K562 (cell line): ENCODE measurements around the gene CRLF2. TPM values are rescaled to one million over a fixed set of nuclear protein-coding genes. Genes with fewer than 3 reads are reported as not detected.
A peak's percentile ranks its signal among the peaks of the same experiment; 100 is the strongest.

ENCODE experiments used
- ATAC-seq: fragments of 200-7000 bp; cut with Tn5 transposase; 3 replicates; pipeline ENCODE4 v1.9.1; 2020; ENCODE audit warnings: moderate library complexity
- BruUV-seq: library from RNA; stranded (reverse); fragments of 400-500 nt; replicated peaks from 2 replicates; lab custom pipeline; 2021; lab: Mats Ljungman, UMichigan
- CTCF ChIA-PET: fragments of 300-600 bp; formaldehyde crosslinking; extraction: SDS; loops from one replicate; lab custom pipeline; 2021; ENCODE audit warnings: low intra/inter-chr PET ratio; lab: Yijun Ruan, JAX
- POLR2A ChIA-PET: fragments of 300-600, 350-650 bp; sonication (Branson Sonifier 250); formaldehyde crosslinking; extraction: SDS; loops from one replicate; lab custom pipeline; 2021; ENCODE audit warnings: antibody characterized with exemption, inconsistent platforms; lab: Yijun Ruan, JAX
- DNase-seq, 4 experiments: peaks; one replicate each; pipeline versions ENCODE4 v3.0.0 to v3.0.0-alpha.2; 2011 to 2018; ENCODE audit warnings: low spot score in 3 of 4, mixed read lengths in 3 of 4; ENCODE audit errors: extremely low read depth in 1 of 4
- FAIRE-seq: peaks from 2 replicates; lab custom pipeline; 2011; peaks lifted over from hg19 to GRCh38; lab: Jason Lieb, UNC
- H2AFZ ChIP-seq: 2 replicates; pipeline ENCODE4 v1.6.0; 2011; ENCODE audit warnings: low read depth, low read length, control low read depth, inconsistent platforms
- H3K27ac ChIP-seq: fragments of 200-600 bp; 3 replicates; pipeline ENCODE4 v1.8.0; 2011; ENCODE audit warnings: low read depth, mild to moderate bottlenecking, control low read depth, inconsistent platforms, low read length, moderate library complexity, mixed read lengths; ENCODE audit errors: extremely low read depth
- H3K27me3 ChIP-seq, 2 experiments: fragments of 300-600 bp in 1 of 2; 2 replicates in 1 of 2; 3 replicates in 1 of 2; pipeline versions ENCODE4 v1.6.0 to v1.8.0; 2011; ENCODE audit warnings: inconsistent platforms in 2 of 2, low read length in 2 of 2, mild to moderate bottlenecking in 1 of 2, mixed read lengths in 1 of 2, moderate library complexity in 1 of 2; ENCODE audit not compliant: control insufficient read depth in 2 of 2, insufficient read depth in 2 of 2
- H3K36me3 ChIP-seq: fragments of 300-600 bp; 3 replicates; pipeline ENCODE4 v1.8.0; 2011; ENCODE audit warnings: mild to moderate bottlenecking, low read length, inconsistent platforms; ENCODE audit not compliant: control insufficient read depth, insufficient read depth
- H3K4me1 ChIP-seq, 2 experiments: fragments of 200-600 bp in 1 of 2; replicated peaks in 1 of 2; 2 replicates in 1 of 2; 3 replicates in 1 of 2; pipeline versions ENCODE4 v1.5.1 to v1.8.0; 2011; ENCODE audit warnings: inconsistent platforms in 2 of 2, low read length in 2 of 2, mild to moderate bottlenecking in 1 of 2, mixed read lengths in 1 of 2, moderate library complexity in 1 of 2; ENCODE audit not compliant: control insufficient read depth in 2 of 2, insufficient read depth in 2 of 2
- H3K4me2 ChIP-seq: 2 replicates; pipeline ENCODE4 v1.6.1; 2011; ENCODE audit warnings: low read length, control low read depth, inconsistent platforms, mixed read lengths; ENCODE audit not compliant: insufficient read depth
- H3K4me3 ChIP-seq: fragments of 200-600 bp; sonication (generic), shearing (Covaris generic); 2 replicates; pipeline ENCODE4 v1.5.1; 2016; ENCODE audit warnings: control low read depth, inconsistent platforms
- H3K79me2 ChIP-seq: fragments of 200-600 bp; 3 replicates; pipeline ENCODE4 v1.8.0; 2011; ENCODE audit warnings: low read length, inconsistent platforms; ENCODE audit not compliant: control insufficient read depth, insufficient read depth
- H3K9ac ChIP-seq, 2 experiments: 2 replicates each; pipeline versions ENCODE4 v1.6.0 to v1.6.1; 2011; ENCODE audit warnings: low read depth in 2 of 2, low read length in 2 of 2, control low read depth in 1 of 2, inconsistent platforms in 1 of 2, mild to moderate bottlenecking in 1 of 2, mixed read lengths in 1 of 2; ENCODE audit not compliant: insufficient read depth in 1 of 2
- H3K9me1 ChIP-seq: one replicate; pipeline ENCODE4 v1.6.0; 2011; ENCODE audit warnings: inconsistent platforms, mild to moderate bottlenecking, low read length, moderate library complexity; ENCODE audit not compliant: control insufficient read depth, insufficient read depth
- H3K9me3 ChIP-seq: replicated peaks from 2 replicates; pipeline ENCODE4 v1.5.1; 2011; ENCODE audit warnings: low read depth, low read length, inconsistent platforms; ENCODE audit not compliant: control insufficient read depth, insufficient read depth
- H4K20me1 ChIP-seq: replicated peaks from 2 replicates; pipeline ENCODE4 v1.6.1; 2011; ENCODE audit warnings: low read length, inconsistent platforms, mixed read lengths; ENCODE audit not compliant: control insufficient read depth, insufficient read depth
- CBX2 ChIP-seq: fragments of 200-600 bp; sonication (generic); IDR thresholded peaks from one replicate; pipeline ENCODE4 v1.6.1; 2012; ENCODE audit warnings: mild to moderate bottlenecking, low read length, inconsistent platforms; ENCODE audit not compliant: insufficient read depth, poor library complexity, severe bottlenecking
- MCM7 ChIP-seq, 2 experiments: fragments of 450-650 bp; IDR thresholded peaks; 2 replicates each; pipeline ENCODE4 v1.6.1; 2016 to 2018
- PHF21A ChIP-seq: fragments of 450-650 bp; IDR thresholded peaks from 2 replicates; pipeline ENCODE4 v1.6.1; 2017; ENCODE audit warnings: low read depth, borderline replicate concordance
- SNRNP70 ChIP-seq: fragments of 200-400 bp; formaldehyde crosslinking; optimal IDR thresholded peaks from 2 replicates; pipeline ENCODE3; 2017; ENCODE audit warnings: low read depth, low read length
- TEAD1 ChIP-seq, 2 experiments: fragments of 450-650 bp in 1 of 2; sonication (generic) in 1 of 2; formaldehyde crosslinking; IDR thresholded peaks; 2 replicates each; pipeline versions ENCODE4 v1.4.0 to v1.8.0; 2020 to 2022; ENCODE audit warnings: mild to moderate bottlenecking in 2 of 2, missing genetic modification reagents in 1 of 2
- TFAM ChIP-seq: fragments of 250-450 bp; sonication (Bioruptor Pico); conservative IDR thresholded peaks from 2 replicates; pipeline ENCODE4 v1.5.0; 2021; ENCODE audit warnings: mild to moderate bottlenecking, moderate library complexity
- ZBTB7A ChIP-seq: IDR thresholded peaks from 2 replicates; pipeline ENCODE4 v1.6.1; 2011; ENCODE audit warnings: low read depth, mild to moderate bottlenecking, low read length, moderate library complexity, borderline replicate concordance; ENCODE audit not compliant: control insufficient read depth
- ZNF592 ChIP-seq: fragments of 450-650 bp; IDR thresholded peaks from 2 replicates; pipeline ENCODE4 v1.6.1; 2017; ENCODE audit warnings: antibody characterized with exemption, mild to moderate bottlenecking
- ZSCAN29 ChIP-seq: fragments of 450-650 bp; IDR thresholded peaks from 2 replicates; pipeline ENCODE4 v1.6.1; 2017
- WGBS: fragments of 100-300 bp; shearing (Covaris generic); methylation state at CpG from one replicate; pipeline ENCODE4 v1.1.6; 2016; ENCODE audit warnings: low coverage, mixed read lengths; ENCODE audit not compliant: insufficient coverage; ENCODE audit errors: missing lambda C conversion rate; 5-methylcytosine and 5-hydroxymethylcytosine counted together
- in situ Hi-C: fragments of 300-500 bp; cut with MboI; formaldehyde crosslinking; loops from 4 replicates; pipeline ENCODE4 v1.15.0; 2018; ENCODE audit warnings: inconsistent platforms, mixed read lengths
- intact Hi-C: fragments of 100-400 bp; cut with micrococcal nuclease; formaldehyde crosslinking; loops from 2 replicates; pipeline ENCODE4 v1.14.2; 2022
- polyA plus RNA-seq, 8 experiments: library from polyadenylated mRNA; depleted of rRNA in 4 of 8; stranded (reverse) in 5 of 8; unstranded in 3 of 8; fragments of >200 nt; fragmentation: Nextera tagmentation in 2 of 8; fragmentation: Illumina TruSeq in 1 of 8; extraction: Ambion mirVana in 2 of 8; extraction: Trizol in 1 of 8; gene quantifications; 2 replicates each; pipeline versions ENCODE4 v1.2.1 to v1.2.3, GENCODE V29; 2011 to 2014; ENCODE audit warnings: inconsistent platforms in 1 of 8, missing spikeins in 1 of 8
- total RNA-seq, 7 experiments: library from RNA; depleted of rRNA in 6 of 7; stranded (reverse); fragments of >200 nt in 6 of 7; fragmentation: Illumina TruSeq in 2 of 7; extraction: Trizol in 2 of 7; gene quantifications; 2 replicates each; pipeline versions ENCODE4 v1.2.1 to v1.2.3, GENCODE V29; 2011 to 2021; ENCODE audit warnings: low replicate concordance in 1 of 7
- TF ChIP-seq, protein P1 (sequence below): IDR thresholded peaks from 2 replicates; pipeline ENCODE4 v1.6.1; 2016; ENCODE audit warnings: missing genetic modification characterization, missing compliant biosample characterization

Gene CRLF2
- total and polyA plus RNA-seq, 9 of the 15 experiments (the other 6 are each of a cell fraction or from before 2014, with no cell fraction given): not detected

- H4K20me1 ChIP-seq: no peaks in the 10 kb centered on the region
- TF ChIP-seq, protein P1, sequence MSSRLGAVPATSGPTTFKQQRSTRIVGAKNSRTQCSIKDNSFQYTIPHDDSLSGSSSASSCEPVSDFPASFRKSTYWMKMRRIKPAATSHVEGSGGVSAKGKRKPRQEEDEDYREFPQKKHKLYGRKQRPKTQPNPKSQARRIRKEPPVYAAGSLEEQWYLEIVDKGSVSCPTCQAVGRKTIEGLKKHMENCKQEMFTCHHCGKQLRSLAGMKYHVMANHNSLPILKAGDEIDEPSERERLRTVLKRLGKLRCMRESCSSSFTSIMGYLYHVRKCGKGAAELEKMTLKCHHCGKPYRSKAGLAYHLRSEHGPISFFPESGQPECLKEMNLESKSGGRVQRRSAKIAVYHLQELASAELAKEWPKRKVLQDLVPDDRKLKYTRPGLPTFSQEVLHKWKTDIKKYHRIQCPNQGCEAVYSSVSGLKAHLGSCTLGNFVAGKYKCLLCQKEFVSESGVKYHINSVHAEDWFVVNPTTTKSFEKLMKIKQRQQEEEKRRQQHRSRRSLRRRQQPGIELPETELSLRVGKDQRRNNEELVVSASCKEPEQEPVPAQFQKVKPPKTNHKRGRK (tag): peak; percentile 84
- no peak for TF ChIP-seq CBX2
- TF ChIP-seq, all 486 proteins: peak for 1
- Histone ChIP-seq H2AFZ (no peak overlapping the region), H3K4me2 (no peak overlapping the region), H3K27ac (no peak overlapping the region), H3K27me3 (no peaks in the 10 kb centered on the region), H3K9ac (no peak overlapping the region), H3K79me2 (no peaks in the 10 kb centered on the region), H3K4me3 (no peak overlapping the region), H3K9me1 (no peaks in the 10 kb centered on the region), H3K9me3 (no peaks in the 10 kb centered on the region), H3K4me1 (no peaks in the 10 kb centered on the region; a peak in 1 of 5 replicates), H3K36me3 (no peaks in the 10 kb centered on the region)
- WGBS: 5% methylated on average over 7 of the region's 10 CpGs
- ChIA-PET POLR2A (no interaction called here), CTCF (no interaction called here)
- intact Hi-C loops (no loop called here), in situ Hi-C loops (no loop called here)
- ATAC-seq (no peak), DNase-seq (no peak), FAIRE-seq (no peak)
- no TSS peak for BruUV-seq
Measured at GRCh38 chrX:1162119-1162916, 50.1 kb downstream of the CRLF2 start.

GRCh38 chrX:1159548-1159947 is 52.9 kb downstream of the CRLF2 start:
- DNase-seq: no peak
- ATAC-seq: no peak
- H2AFZ ChIP-seq: no peak overlapping the region
- ChIA-PET POLR2A (no interaction called here), CTCF (no interaction called here)
- intact Hi-C loops: no loop called here
- H3K79me2 ChIP-seq: no peaks in the 10 kb centered on the region
- no peak overlapping the region for H3K4me3 ChIP-seq
- no peak overlapping the region for H3K27ac ChIP-seq
- no peaks in the 10 kb centered on the region for H3K9me3 ChIP-seq
- no peaks in the 10 kb centered on the region for H3K9me1 ChIP-seq
- H4K20me1 ChIP-seq: no peaks in the 10 kb centered on the region
- no peak overlapping the region for H3K9ac ChIP-seq
- no peaks in the 10 kb centered on the region for H3K27me3 ChIP-seq
- BruUV-seq: no TSS peak
- FAIRE-seq: peak; percentile 69
- H3K4me2 ChIP-seq: no peak overlapping the region
- in situ Hi-C loops: no loop called here
- no peaks in the 10 kb centered on the region for H3K36me3 ChIP-seq
- H3K4me1 ChIP-seq: no peaks in the 10 kb centered on the region
- TF ChIP-seq SNRNP70 (no peak), ZSCAN29 (no peak), ZBTB7A (no peak), MCM7 (IDR thresholded peaks at IDR 0.05) (no peak), TEAD1 (CRISPR knock-in tag; IDR thresholded peaks at IDR 0.05) (no peak), TFAM (CRISPR knock-in tag) (no peak), PHF21A (no peak), ZNF592 (no peak)
